GM18505 (cell line): Measurements from ENCODE around the gene MEIS1.

Experiments
- ATAC-seq: cut with Tn5 transposase; IDR thresholded peaks from one replicate; pipeline ENCODE4 v1.9.1; 2021; ENCODE audit not compliant: unreplicated experiment
- POLR2A ChIP-seq: IDR thresholded peaks from 4 replicates; pipeline ENCODE4 v1.6.1; 2011; ENCODE audit warnings: borderline replicate concordance; ENCODE audit not compliant: insufficient read depth, insufficient read length; ENCODE audit errors: extremely low read depth

Gene MEIS1

GRCh38 chr2:66426244-66427111 lies 8.4 kb upstream of the MEIS1 start:
- ATAC-seq: no peak
- TF ChIP-seq POLR2A: no peak

GRCh38 chr2:66427300-66427699 lies 7.6 kb upstream of the MEIS1 start:
- no peak for TF ChIP-seq POLR2A

GRCh38 chr2:66428986-66429612 lies 5.8 kb upstream of the MEIS1 start:
- no peak for ATAC-seq
- TF ChIP-seq POLR2A: no peak

More at GRCh38 chr2:66427300-66427699, 7.6 kb upstream of the MEIS1 start:
- ATAC-seq: no peak

- no peak for TF ChIP-seq POLR2A
- no peak for ATAC-seq
Observed at GRCh38 chr2:66429693-66430504, 5.0 kb upstream of the MEIS1 start.

- TF ChIP-seq POLR2A: no peak
Observed at GRCh38 chr2:66430505-66431273, 4.2 kb upstream of the MEIS1 start.

GRCh38 chr2:66431274-66431642 lies 3.7 kb upstream of the MEIS1 start:
- no peak for TF ChIP-seq POLR2A
- ATAC-seq: no peak

More at GRCh38 chr2:66430505-66431273, 4.2 kb upstream of the MEIS1 start:
- no peak for ATAC-seq

- no peak for TF ChIP-seq POLR2A
Observed at GRCh38 chr2:66431846-66432587, 2.9 kb upstream of the MEIS1 start.

GRCh38 chr2:66432801-66433694 lies 1.9 kb upstream of the MEIS1 start:
- no peak for ATAC-seq
- TF ChIP-seq POLR2A: no peak

More at GRCh38 chr2:66431846-66432587, 2.9 kb upstream of the MEIS1 start:
- ATAC-seq: no peak

GRCh38 chr2:66433695-66433944 lies 1.3 kb upstream of the MEIS1 start:
- TF ChIP-seq POLR2A: no peak
- no peak for ATAC-seq

- no peak for TF ChIP-seq POLR2A
- ATAC-seq: no peak
Observed at GRCh38 chr2:66433945-66434678, 813 bp upstream of the MEIS1 start.

GRCh38 chr2:66435549-66435875 lies 587 bp downstream of the MEIS1 start:
- TF ChIP-seq POLR2A: no peak
- no peak for ATAC-seq
